Measurements from ENCODE around the gene STK32B.

- TF ChIP-seq CTCF (IDR thresholded peaks at IDR 0.05) (no peak), POLR2A (IDR thresholded peaks at IDR 0.05) (no peak)
Measured at GRCh38 chr4:5471691-5472090, 420.4 kb downstream of the STK32B start.

Measured in lower leg skin (tissue), 3 donors.